SK-N-SH (cell line): ENCODE measurements around the gene CHID1. TPM values are rescaled to one million over a fixed set of nuclear protein-coding genes. Genes with fewer than 3 reads are reported as not detected.

Experiments
- CTCF ChIA-PET: fragments of 300-600, 350-600 bp; formaldehyde crosslinking; extraction: SDS; loops from one replicate; lab custom pipeline; 2021; lab: Yijun Ruan, JAX
- POLR2A ChIA-PET: fragments of 350-600 bp; sonication (Branson Sonifier 250); formaldehyde crosslinking; extraction: SDS; loops from one replicate; lab custom pipeline; 2020; ENCODE audit warnings: antibody characterized with exemption, inconsistent platforms; lab: Yijun Ruan, JAX
- DNase-seq: peaks from one replicate; pipeline ENCODE4 v3.0.0; 2012
- H2AFZ ChIP-seq: fragments of 200-600 bp; sonication (generic); 2 replicates; pipeline ENCODE4 v1.8.1; 2016; ENCODE audit warnings: antibody characterized with exemption, mild to moderate bottlenecking, low read depth
- H3F3A ChIP-seq: fragments of 200-600 bp; sonication (generic); replicated peaks from 2 replicates; pipeline ENCODE3; 2016; ENCODE audit warnings: antibody characterized with exemption, mild to moderate bottlenecking; ENCODE audit not compliant: insufficient read depth
- H3K27ac ChIP-seq, 2 experiments: fragments of 200-500 bp in 1 of 2; fragments of 200-600 bp in 1 of 2; sonication (Bioruptor generic) in 1 of 2; sonication (generic), shearing (Covaris generic) in 1 of 2; 2 replicates each; pipeline versions ENCODE4 v1.5.1 to v1.6.1; 2014 to 2016; ENCODE audit warnings: low read depth in 2 of 2, inconsistent platforms in 1 of 2, low read length in 1 of 2, mild to moderate bottlenecking in 1 of 2, mixed read lengths in 1 of 2
- H3K27me3 ChIP-seq: fragments of 200-600 bp; sonication (generic), shearing (Covaris generic); 2 replicates; pipeline ENCODE4 v1.6.1; 2016; ENCODE audit warnings: mixed run types; ENCODE audit not compliant: insufficient read depth
- H3K36me3 ChIP-seq, 2 experiments: fragments of 200-500 bp in 1 of 2; fragments of 200-600 bp in 1 of 2; sonication (Bioruptor generic) in 1 of 2; sonication (generic) in 1 of 2; replicated peaks in 1 of 2; 2 replicates each; pipeline versions ENCODE3 to v1.5.1; 2014 to 2016; ENCODE audit warnings: low read length in 1 of 2, mild to moderate bottlenecking in 1 of 2; ENCODE audit not compliant: insufficient read depth in 2 of 2, control insufficient read depth in 1 of 2
- H3K4me1 ChIP-seq, 2 experiments: fragments of 200-500 bp in 1 of 2; fragments of 200-600 bp in 1 of 2; sonication (Bioruptor generic) in 1 of 2; sonication (generic), shearing (Covaris generic) in 1 of 2; 2 replicates each; pipeline versions ENCODE4 v1.5.1 to v1.6.1; 2014 to 2016; ENCODE audit warnings: low read depth in 1 of 2, low read length in 1 of 2, mixed run types in 1 of 2; ENCODE audit not compliant: insufficient read depth in 2 of 2, control insufficient read depth in 1 of 2
- H3K4me2 ChIP-seq: fragments of 200-600 bp; sonication (generic), shearing (Covaris generic); 2 replicates; pipeline ENCODE4 v1.6.1; 2017; ENCODE audit warnings: mixed run types
- H3K4me3 ChIP-seq, 2 experiments: fragments of 200-500 bp in 1 of 2; fragments of 200-600 bp in 1 of 2; sonication (Bioruptor generic) in 1 of 2; sonication (generic), shearing (Covaris generic) in 1 of 2; 2 replicates each; pipeline versions ENCODE4 v1.5.1 to v1.8.1; 2014 to 2016; ENCODE audit warnings: low read depth in 2 of 2, inconsistent platforms in 1 of 2, low read length in 1 of 2, mild to moderate bottlenecking in 1 of 2, mixed read lengths in 1 of 2, moderate library complexity in 1 of 2
- H3K79me2 ChIP-seq: fragments of 200-600 bp; sonication (generic); 2 replicates; pipeline ENCODE4 v1.8.1; 2017; ENCODE audit warnings: mild to moderate bottlenecking; ENCODE audit not compliant: insufficient read depth
- H3K9ac ChIP-seq: fragments of 200-600 bp; sonication (generic); 2 replicates; pipeline ENCODE4 v1.6.1; 2017; ENCODE audit warnings: mixed run types
- H3K9me2 ChIP-seq: fragments of 200-600 bp; sonication (generic); 2 replicates; pipeline ENCODE4 v1.6.1; 2017; ENCODE audit warnings: mixed run types
- H3K9me3 ChIP-seq: fragments of 200-600 bp; sonication (generic); 2 replicates; pipeline ENCODE4 v1.6.1; 2017; ENCODE audit warnings: mixed run types, mild to moderate bottlenecking, moderate library complexity
- H4K20me1 ChIP-seq: fragments of 200-600 bp; sonication (generic); 2 replicates; pipeline ENCODE4 v1.6.1; 2017; ENCODE audit warnings: mild to moderate bottlenecking, mixed run types; ENCODE audit not compliant: insufficient read depth
- EP300 ChIP-seq, 2 experiments: IDR thresholded peaks; 2 replicates each; pipeline versions ENCODE4 v1.4.0 to v1.6.1; 2012; ENCODE audit warnings: borderline replicate concordance in 1 of 2, low read depth in 1 of 2, low read length in 1 of 2
- FOSL2 ChIP-seq: IDR thresholded peaks from 2 replicates; pipeline ENCODE4 v1.4.0; 2012; ENCODE audit warnings: low read depth, mild to moderate bottlenecking, moderate library complexity, borderline replicate concordance
- FOXM1 ChIP-seq: IDR thresholded peaks from 2 replicates; pipeline ENCODE4 v1.4.0; 2012; ENCODE audit warnings: low read depth, mild to moderate bottlenecking
- GATA2 ChIP-seq: sonication (generic); formaldehyde crosslinking; IDR thresholded peaks from 2 replicates; pipeline ENCODE4 v1.5.0; 2020; ENCODE audit warnings: mild to moderate bottlenecking, missing genetic modification reagents
- RFX5 ChIP-seq: IDR thresholded peaks from 2 replicates; pipeline ENCODE4 v1.6.1; 2012; ENCODE audit warnings: mild to moderate bottlenecking, improper control_type of control experiment, low read length
- TCF12 ChIP-seq: IDR thresholded peaks from 2 replicates; pipeline ENCODE4 v1.4.0; 2012
- TEAD4 ChIP-seq: IDR thresholded peaks from 2 replicates; pipeline ENCODE4 v1.4.0; 2012; ENCODE audit warnings: mild to moderate bottlenecking, borderline replicate concordance; ENCODE audit not compliant: insufficient read depth
- USF2 ChIP-seq: fragments of 150-350 bp; IDR thresholded peaks from 2 replicates; pipeline ENCODE4 v1.6.1; 2017; ENCODE audit warnings: antibody characterized with exemption, low read length, low read depth, borderline replicate concordance
- WGBS: methylation state at CpG from one replicate; pipeline ENCODE4 v1.1.6; 2017; ENCODE audit warnings: low lambda C conversion rate; 5-methylcytosine and 5-hydroxymethylcytosine counted together
- polyA plus RNA-seq, 3 experiments: library from polyadenylated mRNA; depleted of rRNA; stranded (reverse); fragments of >200 nt; gene quantifications; 2 replicates each; pipeline ENCODE4 v1.2.3, GENCODE V29; 2012
- TF ChIP-seq, protein P1 (sequence below): fragments of 200-600 bp; sonication (generic); IDR thresholded peaks from 2 replicates; pipeline ENCODE4 v1.6.1; 2017; ENCODE audit warnings: antibody characterized with exemption, mild to moderate bottlenecking, moderate library complexity
- TF ChIP-seq, protein P2 (sequence below): IDR thresholded peaks from 2 replicates; pipeline ENCODE4; 2012
- TF ChIP-seq, protein P3 (sequence below): IDR thresholded peaks from 2 replicates; pipeline ENCODE4 v1.6.1; 2012; ENCODE audit warnings: mild to moderate bottlenecking, low read depth, low read length, moderate library complexity
- TF ChIP-seq, protein P4 (sequence below): IDR thresholded peaks from 2 replicates; pipeline ENCODE4 v1.4.0; 2012; ENCODE audit warnings: low read depth

Gene CHID1
- polyA plus RNA-seq, 1 of the 3 experiments (the other 2 are of a cell fraction) = 231 TPM

- H3K79me2 ChIP-seq = peaks cover 84% of the 10 kb centered on the region
- WGBS = 88% methylated on average over 12 of the region's 13 CpGs
Observed at GRCh38 chr11:944711-945470, 34.3 kb upstream of the CHID1 start.

More at GRCh38 chr11:944711-945470, 34.3 kb upstream of the CHID1 start:
- no peak for DNase-seq
- ChIA-PET POLR2A (no interaction called here), CTCF (interaction anchor here (0.7 to 1.1 kb wide), 6 partner anchors 18 to 101 kb away, joined by 3 read pairs; no protein-coding TSS in a partner anchor)
- Histone ChIP-seq H3K27ac (no peak overlapping the region), H4K20me1 (peaks cover 28% of the 10 kb centered on the region), H3K9me2 (no peaks in the 10 kb centered on the region), H3K4me3 (no peak overlapping the region), H3K36me3 (peaks cover 0 to 17% of the 10 kb centered on the region in 2 experiments), H3F3A (no peaks in the 10 kb centered on the region), H3K9ac (no peak overlapping the region), H3K27me3 (no peaks in the 10 kb centered on the region), H3K4me1 (peaks cover 0 to 7% of the 10 kb centered on the region in 2 experiments; a peak in 2 of 4 replicates), H2AFZ (no peak overlapping the region), H3K9me3 (no peaks in the 10 kb centered on the region; the same call in 1 of the 2 replicates), H3K4me2 (no peak overlapping the region)
- TF ChIP-seq, protein P1, sequence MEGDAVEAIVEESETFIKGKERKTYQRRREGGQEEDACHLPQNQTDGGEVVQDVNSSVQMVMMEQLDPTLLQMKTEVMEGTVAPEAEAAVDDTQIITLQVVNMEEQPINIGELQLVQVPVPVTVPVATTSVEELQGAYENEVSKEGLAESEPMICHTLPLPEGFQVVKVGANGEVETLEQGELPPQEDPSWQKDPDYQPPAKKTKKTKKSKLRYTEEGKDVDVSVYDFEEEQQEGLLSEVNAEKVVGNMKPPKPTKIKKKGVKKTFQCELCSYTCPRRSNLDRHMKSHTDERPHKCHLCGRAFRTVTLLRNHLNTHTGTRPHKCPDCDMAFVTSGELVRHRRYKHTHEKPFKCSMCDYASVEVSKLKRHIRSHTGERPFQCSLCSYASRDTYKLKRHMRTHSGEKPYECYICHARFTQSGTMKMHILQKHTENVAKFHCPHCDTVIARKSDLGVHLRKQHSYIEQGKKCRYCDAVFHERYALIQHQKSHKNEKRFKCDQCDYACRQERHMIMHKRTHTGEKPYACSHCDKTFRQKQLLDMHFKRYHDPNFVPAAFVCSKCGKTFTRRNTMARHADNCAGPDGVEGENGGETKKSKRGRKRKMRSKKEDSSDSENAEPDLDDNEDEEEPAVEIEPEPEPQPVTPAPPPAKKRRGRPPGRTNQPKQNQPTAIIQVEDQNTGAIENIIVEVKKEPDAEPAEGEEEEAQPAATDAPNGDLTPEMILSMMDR = no peak
- TF ChIP-seq GATA2 = no peak
- TF ChIP-seq USF2 = no peak
- TF ChIP-seq FOXM1 = no peak
- TF ChIP-seq, protein P2, sequence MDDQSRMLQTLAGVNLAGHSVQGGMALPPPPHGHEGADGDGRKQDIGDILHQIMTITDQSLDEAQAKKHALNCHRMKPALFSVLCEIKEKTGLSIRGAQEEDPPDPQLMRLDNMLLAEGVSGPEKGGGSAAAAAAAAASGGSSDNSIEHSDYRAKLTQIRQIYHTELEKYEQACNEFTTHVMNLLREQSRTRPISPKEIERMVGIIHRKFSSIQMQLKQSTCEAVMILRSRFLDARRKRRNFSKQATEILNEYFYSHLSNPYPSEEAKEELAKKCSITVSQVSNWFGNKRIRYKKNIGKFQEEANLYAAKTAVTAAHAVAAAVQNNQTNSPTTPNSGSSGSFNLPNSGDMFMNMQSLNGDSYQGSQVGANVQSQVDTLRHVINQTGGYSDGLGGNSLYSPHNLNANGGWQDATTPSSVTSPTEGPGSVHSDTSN = no peak
- TF ChIP-seq, protein P3, sequence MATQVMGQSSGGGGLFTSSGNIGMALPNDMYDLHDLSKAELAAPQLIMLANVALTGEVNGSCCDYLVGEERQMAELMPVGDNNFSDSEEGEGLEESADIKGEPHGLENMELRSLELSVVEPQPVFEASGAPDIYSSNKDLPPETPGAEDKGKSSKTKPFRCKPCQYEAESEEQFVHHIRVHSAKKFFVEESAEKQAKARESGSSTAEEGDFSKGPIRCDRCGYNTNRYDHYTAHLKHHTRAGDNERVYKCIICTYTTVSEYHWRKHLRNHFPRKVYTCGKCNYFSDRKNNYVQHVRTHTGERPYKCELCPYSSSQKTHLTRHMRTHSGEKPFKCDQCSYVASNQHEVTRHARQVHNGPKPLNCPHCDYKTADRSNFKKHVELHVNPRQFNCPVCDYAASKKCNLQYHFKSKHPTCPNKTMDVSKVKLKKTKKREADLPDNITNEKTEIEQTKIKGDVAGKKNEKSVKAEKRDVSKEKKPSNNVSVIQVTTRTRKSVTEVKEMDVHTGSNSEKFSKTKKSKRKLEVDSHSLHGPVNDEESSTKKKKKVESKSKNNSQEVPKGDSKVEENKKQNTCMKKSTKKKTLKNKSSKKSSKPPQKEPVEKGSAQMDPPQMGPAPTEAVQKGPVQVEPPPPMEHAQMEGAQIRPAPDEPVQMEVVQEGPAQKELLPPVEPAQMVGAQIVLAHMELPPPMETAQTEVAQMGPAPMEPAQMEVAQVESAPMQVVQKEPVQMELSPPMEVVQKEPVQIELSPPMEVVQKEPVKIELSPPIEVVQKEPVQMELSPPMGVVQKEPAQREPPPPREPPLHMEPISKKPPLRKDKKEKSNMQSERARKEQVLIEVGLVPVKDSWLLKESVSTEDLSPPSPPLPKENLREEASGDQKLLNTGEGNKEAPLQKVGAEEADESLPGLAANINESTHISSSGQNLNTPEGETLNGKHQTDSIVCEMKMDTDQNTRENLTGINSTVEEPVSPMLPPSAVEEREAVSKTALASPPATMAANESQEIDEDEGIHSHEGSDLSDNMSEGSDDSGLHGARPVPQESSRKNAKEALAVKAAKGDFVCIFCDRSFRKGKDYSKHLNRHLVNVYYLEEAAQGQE = no peak
- TF ChIP-seq EP300 (IDR thresholded peaks at IDR 0.05; ENCODE audit: borderline replicate concordance in 1 of 2, low read depth in 1 of 2, low read length in 1 of 2) = no peak
- TF ChIP-seq, protein P4, sequence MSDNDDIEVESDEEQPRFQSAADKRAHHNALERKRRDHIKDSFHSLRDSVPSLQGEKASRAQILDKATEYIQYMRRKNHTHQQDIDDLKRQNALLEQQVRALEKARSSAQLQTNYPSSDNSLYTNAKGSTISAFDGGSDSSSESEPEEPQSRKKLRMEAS = no peak
- no peak for TF ChIP-seq TEAD4
- no peak for TF ChIP-seq TCF12
- no peak for TF ChIP-seq RFX5
- no peak for TF ChIP-seq FOSL2
